NK-92 (cell line): Measurements from ENCODE around the gene SEMA4G.
"Not testable (repeated sequence)": the region's sequence is repeated elsewhere in the genome, so short reads cannot be mapped to it uniquely, and the experiment has no call there.

ENCODE experiments used
- DNase-seq: peaks from one replicate; lab custom pipeline; 2025; ENCODE audit not compliant: unreplicated experiment; lab: John Stamatoyannopoulos, UW

Gene SEMA4G

DNA sequence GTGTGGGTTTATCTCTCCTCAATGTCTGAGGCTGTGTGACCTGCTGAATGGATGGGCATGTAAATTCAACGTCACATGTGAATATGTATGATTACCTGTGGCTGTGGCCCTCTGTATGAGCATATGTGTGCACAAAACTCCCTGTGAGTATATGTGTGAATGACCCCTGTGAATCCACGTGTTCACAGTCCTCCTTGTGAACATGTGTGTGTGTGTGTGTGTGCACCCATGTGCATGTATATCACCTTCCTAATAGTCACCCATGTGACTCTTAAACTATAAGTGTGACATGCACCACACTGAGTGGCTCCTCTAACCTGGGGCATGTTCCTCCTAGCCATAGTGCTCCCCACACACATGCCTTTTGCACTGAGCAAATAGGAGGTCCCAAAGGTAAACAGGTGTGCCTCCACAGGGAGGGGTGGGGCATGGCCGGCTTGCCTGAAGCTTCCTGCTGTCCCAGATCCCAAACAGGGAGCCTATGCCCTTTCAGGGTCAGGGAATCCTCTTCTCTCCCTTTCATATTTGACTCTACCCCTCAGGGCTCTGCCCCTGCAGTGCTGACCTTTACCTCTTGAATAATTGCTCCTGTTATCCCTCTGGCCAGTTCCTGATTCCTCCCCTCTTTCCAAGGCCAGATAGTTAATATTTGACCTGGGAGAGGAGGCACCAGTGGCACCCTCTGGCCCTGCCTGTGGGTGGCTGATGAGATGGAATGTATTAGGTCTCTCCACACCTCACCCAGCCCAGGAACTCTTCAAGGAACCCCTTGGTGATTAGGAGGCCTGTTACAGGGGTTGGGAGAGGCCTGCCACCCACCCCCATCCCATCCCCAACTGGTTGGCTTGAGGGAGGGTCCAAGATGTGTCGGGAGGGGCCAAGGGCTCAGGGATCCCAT, 1.9 kb downstream of the SEMA4G start:
- no peak for DNase-seq

DNA sequence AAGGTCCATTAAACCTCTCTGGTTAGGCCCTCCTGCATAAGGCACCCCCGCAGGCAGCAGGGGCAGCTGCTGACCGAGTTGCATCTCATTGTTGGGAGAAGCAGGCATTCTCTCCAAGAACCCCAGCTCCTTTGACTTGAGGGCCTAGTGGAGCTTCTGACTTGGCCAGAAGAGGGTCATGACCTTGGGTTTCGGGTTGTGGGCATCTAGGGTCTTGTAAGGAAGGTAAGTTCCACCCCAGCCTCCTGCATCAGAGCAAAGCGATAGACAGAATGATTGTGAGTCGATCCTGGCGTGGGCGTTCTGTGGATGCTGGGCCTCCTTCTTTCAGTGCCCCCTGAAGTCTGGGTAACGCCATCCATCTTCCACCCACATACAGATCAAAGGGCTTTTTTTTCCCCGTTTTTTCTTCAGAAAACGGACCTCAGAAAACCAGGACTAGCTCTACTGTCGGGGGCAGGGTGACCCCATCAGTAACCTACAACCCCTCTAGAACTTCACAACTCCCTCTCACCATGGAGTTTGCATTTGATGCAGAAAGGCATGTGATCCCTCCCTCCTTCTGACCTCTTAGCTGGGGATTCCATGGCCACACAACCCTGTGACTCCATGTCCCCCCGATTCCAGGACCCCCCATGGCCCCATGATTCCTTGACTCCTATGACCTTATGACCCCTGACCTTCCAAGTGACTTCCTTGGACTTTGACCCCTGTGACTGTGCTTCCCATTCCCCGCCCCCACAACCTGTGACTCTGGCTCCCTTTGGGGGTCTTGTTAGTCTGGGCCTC, 3.0 kb downstream of the SEMA4G start:
- DNase-seq, result no peak

DNA sequence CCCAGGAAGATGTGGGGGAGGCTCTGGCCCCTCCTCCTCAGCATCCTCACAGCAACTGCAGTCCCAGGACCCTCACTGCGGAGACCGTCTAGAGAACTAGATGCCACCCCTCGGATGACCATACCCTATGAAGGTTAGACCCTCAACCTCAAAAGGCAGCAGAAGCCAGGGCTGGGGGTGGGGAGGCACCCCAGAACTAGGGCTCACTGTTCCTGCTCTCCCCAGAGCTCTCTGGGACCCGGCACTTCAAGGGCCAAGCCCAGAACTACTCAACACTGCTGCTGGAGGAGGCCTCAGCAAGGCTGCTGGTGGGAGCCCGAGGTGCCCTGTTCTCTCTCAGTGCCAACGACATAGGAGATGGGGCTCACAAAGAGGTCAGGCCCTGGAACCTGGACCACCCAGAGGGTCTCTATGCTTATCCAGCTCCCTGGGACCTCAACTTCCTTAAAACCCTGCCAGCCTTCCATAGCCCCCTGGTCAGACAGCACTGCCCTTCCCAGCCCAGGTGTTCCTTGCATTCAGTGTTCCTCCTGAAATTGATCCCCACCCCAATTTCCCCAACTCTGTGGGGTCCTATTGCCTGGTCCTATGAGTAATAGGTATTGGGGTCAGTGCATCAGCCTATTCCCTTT, 3.7 kb downstream of the SEMA4G start:
- no peak for DNase-seq

- DNase-seq, result not testable (repeated sequence)
Measured at GRCh38 chr10:100975397-100975796, 6.1 kb downstream of the SEMA4G start.

- DNase-seq, result no peak
Measured at GRCh38 chr10:100976906-100977305, 7.6 kb downstream of the SEMA4G start.

- DNase-seq, result no peak
Measured at GRCh38 chr10:100977436-100977835, 8.1 kb downstream of the SEMA4G start.

DNA sequence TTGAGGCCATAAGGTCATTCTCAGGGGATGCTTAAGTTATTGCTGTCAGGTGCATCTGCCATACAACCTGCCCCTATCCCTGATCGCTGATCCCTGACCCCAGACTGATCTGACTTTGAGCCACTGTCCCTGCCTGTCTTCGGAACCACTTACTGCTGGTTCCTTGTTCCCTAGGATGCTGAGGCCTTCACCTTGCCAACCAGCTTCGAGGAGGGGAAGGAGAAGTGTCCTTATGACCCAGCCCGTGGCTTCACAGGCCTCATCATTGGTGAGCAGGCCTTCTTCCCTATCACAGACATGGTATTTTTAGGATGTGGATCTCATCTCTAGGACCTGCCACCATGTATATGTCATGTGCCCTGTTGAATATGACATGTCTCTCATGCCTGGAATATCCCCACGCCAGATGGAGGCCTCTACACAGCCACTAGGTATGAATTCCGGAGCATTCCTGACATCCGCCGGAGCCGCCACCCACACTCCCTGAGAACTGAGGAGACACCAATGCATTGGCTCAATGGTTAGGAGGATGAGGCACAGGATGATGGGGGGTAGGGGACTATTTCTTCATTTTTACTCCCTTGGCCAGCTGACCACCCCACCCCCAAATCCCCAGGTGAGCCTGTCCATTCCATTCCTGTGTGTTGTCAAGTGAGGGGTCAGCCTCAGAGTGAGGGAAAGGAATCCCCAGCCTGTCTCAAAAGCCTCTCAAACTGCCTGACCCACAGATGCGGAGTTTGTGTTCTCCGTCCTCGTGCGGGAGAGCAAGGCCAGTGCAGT, 9.0 kb downstream of the SEMA4G start:
- no peak for DNase-seq

- no peak for DNase-seq
Measured at GRCh38 chr10:100978901-100979195, 9.5 kb downstream of the SEMA4G start.

DNA sequence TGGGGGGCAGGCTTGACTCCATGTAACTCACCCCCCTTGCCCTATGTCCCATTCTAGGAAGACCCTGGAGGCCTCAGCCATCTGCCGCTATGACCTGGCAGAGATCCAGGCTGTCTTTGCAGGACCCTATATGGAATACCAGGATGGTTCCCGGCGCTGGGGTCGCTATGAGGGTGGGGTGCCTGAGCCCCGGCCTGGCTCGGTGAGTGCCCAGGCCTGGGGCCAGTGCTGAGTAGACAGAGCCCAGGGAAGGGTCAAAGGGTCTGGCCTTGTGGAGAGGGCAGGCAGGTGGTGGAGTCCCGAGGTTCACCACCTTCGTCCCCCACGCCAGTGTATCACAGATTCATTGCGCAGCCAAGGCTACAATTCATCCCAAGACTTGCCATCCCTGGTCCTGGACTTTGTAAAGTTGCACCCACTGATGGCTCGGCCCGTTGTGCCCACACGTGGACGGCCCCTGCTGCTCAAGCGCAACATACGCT, 10.5 kb downstream of the SEMA4G start:
- DNase-seq, result no peak

DNA sequence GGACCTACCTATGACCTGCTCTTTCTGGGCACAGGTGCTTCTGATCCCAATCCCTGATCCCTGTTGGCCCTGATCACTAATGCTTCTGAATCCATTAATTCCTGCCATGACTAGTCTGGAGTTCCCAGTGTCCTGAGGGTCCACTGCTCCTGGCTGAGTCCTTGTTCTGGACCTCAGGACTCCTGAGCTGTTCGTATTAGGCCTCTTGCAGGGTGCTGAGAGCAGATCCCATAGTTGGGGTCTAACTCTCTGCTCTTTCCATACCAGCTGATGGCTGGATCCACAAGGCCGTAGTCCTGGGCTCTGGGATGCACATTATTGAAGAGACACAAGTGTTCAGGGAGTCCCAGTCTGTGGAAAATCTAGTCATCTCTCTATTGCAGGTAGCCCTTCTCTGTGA, 11.0 kb downstream of the SEMA4G start:
- no peak for DNase-seq

- no peak for DNase-seq
Measured at GRCh38 chr10:100980711-100981110, 11.4 kb downstream of the SEMA4G start.

GRCh38 chr10:100981178-100981772, 12.0 kb downstream of the SEMA4G start:
- DNase-seq, result no peak

DNA sequence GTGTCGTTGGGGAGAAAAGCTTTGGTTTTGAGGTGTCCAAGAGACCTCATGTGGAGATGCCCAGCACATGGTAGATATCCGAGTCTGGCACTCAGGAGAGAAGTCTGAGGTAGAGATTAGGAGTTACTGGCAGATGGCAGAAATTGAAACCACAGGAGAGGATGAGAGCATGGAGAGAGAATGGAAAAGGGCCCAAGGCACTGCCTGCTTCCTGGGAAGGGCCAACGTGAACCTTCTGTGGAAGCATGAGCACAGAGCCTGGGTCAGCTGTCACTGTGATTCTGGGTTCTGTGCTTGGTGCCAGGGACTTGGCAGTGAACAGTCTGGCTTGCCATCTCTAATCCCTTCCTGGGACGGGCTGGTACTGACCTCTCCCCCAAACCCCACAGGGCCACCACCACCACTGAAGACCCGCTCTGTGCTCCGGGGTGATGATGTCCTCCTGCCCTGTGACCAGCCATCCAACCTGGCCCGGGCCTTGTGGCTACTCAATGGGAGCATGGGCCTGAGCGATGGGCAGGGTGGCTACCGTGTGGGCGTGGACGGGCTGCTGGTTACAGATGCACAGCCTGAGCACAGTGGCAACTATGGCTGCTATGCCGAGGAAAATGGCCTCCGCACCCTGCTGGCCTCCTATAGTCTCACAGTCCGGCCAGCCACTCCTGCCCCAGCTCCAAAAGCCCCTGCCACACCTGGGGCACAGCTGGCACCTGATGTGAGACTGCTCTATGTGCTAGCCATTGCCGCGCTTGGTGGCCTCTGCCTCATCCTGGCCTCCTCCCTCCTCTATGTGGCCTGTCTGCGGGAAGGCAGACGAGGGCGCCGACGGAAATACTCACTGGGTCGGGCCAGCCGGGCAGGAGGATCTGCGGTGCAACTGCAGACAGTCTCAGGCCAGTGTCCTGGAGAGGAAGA, 13.9 kb downstream of the SEMA4G start:
- no peak for DNase-seq

GRCh38 chr10:100983868-100984671, 14.8 kb downstream of the SEMA4G start:
- DNase-seq, result no peak

DNA sequence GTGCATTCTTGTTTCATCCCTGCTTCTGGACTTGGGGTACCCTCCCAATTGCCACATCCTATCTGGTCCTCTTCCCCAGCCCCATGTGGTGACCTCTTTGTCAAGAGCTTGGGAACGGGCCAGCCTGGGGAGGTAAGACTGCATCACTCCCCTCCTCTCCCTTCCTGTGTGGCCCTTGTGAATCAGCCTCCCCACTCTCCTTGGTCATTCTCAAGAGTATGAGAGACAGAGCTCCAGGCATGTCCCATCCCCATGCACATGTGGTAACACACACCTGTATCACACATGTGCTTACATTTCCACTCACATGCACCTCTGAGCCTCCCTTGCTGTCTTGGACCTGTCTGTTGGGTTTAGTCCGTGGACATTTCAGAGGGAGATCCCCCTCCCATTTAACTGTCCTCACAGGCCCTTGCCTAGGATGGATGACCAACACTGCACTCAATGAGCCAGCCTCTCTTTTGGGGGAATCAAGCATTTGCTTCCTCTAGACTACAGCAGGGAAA, 15.4 kb downstream of the SEMA4G start:
- no peak for DNase-seq

DNA sequence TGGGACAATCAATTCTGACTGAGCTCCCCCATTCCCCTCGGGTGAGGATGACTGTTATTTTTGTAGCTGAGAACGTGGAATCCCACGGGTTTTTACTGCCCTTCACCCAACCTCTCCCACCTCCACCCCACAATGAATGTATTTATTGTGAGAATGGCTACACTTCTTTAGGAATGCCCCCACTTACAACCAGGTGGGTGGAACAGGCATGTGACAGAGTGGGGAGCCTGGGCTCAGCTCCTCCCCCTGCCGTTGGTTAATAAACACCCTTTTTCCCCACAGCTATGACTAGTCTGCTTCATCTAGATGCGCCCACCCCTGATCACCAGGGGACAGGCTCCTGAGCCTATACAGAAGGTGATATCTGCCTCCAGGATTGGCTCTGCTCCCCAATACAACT, 16.0 kb downstream of the SEMA4G start:
- no peak for DNase-seq

- no peak for DNase-seq
Measured at GRCh38 chr10:100986623-100986951, 17.3 kb downstream of the SEMA4G start.

- peak; percentile 24 for DNase-seq
Measured at GRCh38 chr10:100986952-100987684, 17.8 kb downstream of the SEMA4G start, which contains the start of the genes MRPL43 and TWNK. MRPL43 (minus strand) TSS chr10:100987497; CDS start chr10:100987443, 54 bp downstream. TWNK (plus strand) TSS chr10:100987543; CDS start chr10:100988211, 668 bp downstream.
